Lung (tissue), 12 donors: ENCODE data around the gene HTR5A. TPM values are rescaled to one million over a fixed set of nuclear protein-coding genes. Genes with fewer than 3 reads are reported as not detected.

ENCODE experiments used
- ATAC-seq: fragments of 200-7000 bp; cut with Tn5 transposase; one replicate; pipeline ENCODE4 v1.9.1; 2020; ENCODE audit warnings: moderate number of reproducible peaks; ENCODE audit not compliant: insufficient read depth, low FRiP score
- DNase-seq, 3 donors: peaks; one replicate each; pipeline ENCODE4 v3.0.0-alpha.2; 2013 to 2017
- H3K27ac ChIP-seq, 2 donors: one replicate each; pipeline ENCODE4 v1.5.1; 2013; ENCODE audit warnings: mild to moderate bottlenecking in 2 of 2, moderate library complexity in 2 of 2, control low read depth in 1 of 2, inconsistent platforms in 1 of 2, low read depth in 1 of 2, low read length in 1 of 2
- H3K27me3 ChIP-seq, 3 donors: one replicate each; pipeline ENCODE4 v1.5.1; 2013; ENCODE audit warnings: low read length in 2 of 3; ENCODE audit not compliant: control insufficient read depth in 3 of 3, insufficient read depth in 3 of 3
- H3K36me3 ChIP-seq, 4 donors: one replicate each; pipeline ENCODE4 v1.5.1; 2013; ENCODE audit warnings: low read length in 4 of 4, mild to moderate bottlenecking in 1 of 4, moderate library complexity in 1 of 4; ENCODE audit not compliant: control insufficient read depth in 4 of 4, insufficient read depth in 4 of 4
- H3K4me1 ChIP-seq, 5 donors: one replicate each; pipeline ENCODE4 v1.5.1; 2013; ENCODE audit warnings: low read length in 5 of 5, mild to moderate bottlenecking in 2 of 5, moderate library complexity in 1 of 5; ENCODE audit not compliant: control insufficient read depth in 5 of 5, insufficient read depth in 5 of 5
- H3K4me3 ChIP-seq: one replicate; pipeline ENCODE4 v1.5.1; 2013; ENCODE audit warnings: mild to moderate bottlenecking, control low read depth, moderate library complexity
- H3K9ac ChIP-seq, 2 donors: one replicate each; pipeline ENCODE4 v1.5.1; 2013; ENCODE audit warnings: low read length in 2 of 2, control low read depth in 1 of 2; ENCODE audit not compliant: insufficient read depth in 1 of 2
- H3K9me3 ChIP-seq, 4 donors: one replicate each; pipeline ENCODE4 v1.5.1; 2013; ENCODE audit warnings: low read length in 3 of 4, mild to moderate bottlenecking in 1 of 4, moderate library complexity in 1 of 4; ENCODE audit not compliant: control insufficient read depth in 4 of 4, insufficient read depth in 3 of 4
- CTCF ChIP-seq: IDR thresholded peaks from 2 replicates; pipeline ENCODE4 v1.5.1; 2012; ENCODE audit warnings: mild to moderate bottlenecking; ENCODE audit errors: control extremely low read depth, extremely low read depth
- WGBS, 2 donors: extraction: QIAGEN DNeasy Blood & Tissue Kit; methylation state at CpG; one replicate each; pipeline ENCODE4 v1.1.7; 2013; 5-methylcytosine and 5-hydroxymethylcytosine counted together
- polyA plus RNA-seq, 2 donors: library from polyadenylated mRNA; stranded (reverse); fragments of 200-250 nt; gene quantifications; one replicate each; pipeline ENCODE4 v1.2.1, GENCODE V29; 2013
- total RNA-seq, 2 donors: library from RNA; depleted of rRNA in 1 of 2; stranded (reverse); fragments of >200 nt in 1 of 2; gene quantifications; one replicate each; pipeline ENCODE4 v1.2.1, GENCODE V29; 2014 to 2021
- donor health status: control.
- donor health status: control.
- donor health status: Bipolar disorder and iron deficiency.
- donor health status: healthy.
- donor health status: DM: yes; HTN: yes; CAD: no.

Gene HTR5A
- total and polyA plus RNA-seq, 4 donors = not detected

GRCh38 chr7:155094636-155095135 is 24.6 kb downstream of the HTR5A start:
- ATAC-seq (no peak), DNase-seq (no peak)
- Histone ChIP-seq H3K9me3 (peaks cover 0 to 8% (median 0%) of the 10 kb centered on the region in 4 donors), H3K4me1 (no peaks in the 10 kb centered on the region), H3K27ac (no peak overlapping the region), H3K9ac (no peak overlapping the region), H3K27me3 (no peaks in the 10 kb centered on the region), H3K4me3 (no peak overlapping the region), H3K36me3 (no peaks in the 10 kb centered on the region)
- TF ChIP-seq CTCF = no peak
- WGBS, 2 donors = 73 to 82% methylated on average over 6 of the region's 6 CpGs

GRCh38 chr7:155097338-155097737 is 27.2 kb downstream of the HTR5A start:
- no peak for TF ChIP-seq CTCF
- ATAC-seq = no peak
- Histone ChIP-seq H3K27ac (no peak overlapping the region), H3K4me1 (no peaks in the 10 kb centered on the region), H3K27me3 (no peaks in the 10 kb centered on the region), H3K36me3 (no peaks in the 10 kb centered on the region), H3K9me3 (peaks cover 0 to 6% (median 0%) of the 10 kb centered on the region in 4 donors), H3K4me3 (no peak overlapping the region), H3K9ac (no peak overlapping the region)
- 72 to 77% methylated on average over 3 of the region's 3 CpGs for WGBS, 2 donors
- no peak for DNase-seq

DNA sequence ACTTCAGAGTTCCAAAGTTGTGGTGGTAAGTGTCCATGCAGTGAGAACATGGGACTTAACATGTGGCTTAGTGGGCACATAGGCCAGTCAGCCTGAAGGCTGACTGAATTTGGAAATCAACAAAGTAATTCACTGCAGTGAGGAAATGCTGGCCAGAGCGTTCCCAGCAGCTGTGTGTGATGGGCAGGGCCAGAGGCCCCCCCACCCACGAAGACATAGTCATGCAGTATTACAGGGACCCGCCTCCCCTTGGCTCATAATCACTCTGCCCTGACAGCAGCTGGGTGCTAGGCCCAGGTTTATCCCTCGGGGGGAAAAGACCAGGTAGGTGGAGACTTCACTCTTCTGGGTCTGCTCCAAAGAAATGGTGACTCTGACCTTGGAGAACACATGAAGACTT is 33.7 kb downstream of the HTR5A start:
- no peak for TF ChIP-seq CTCF
- no peak for ATAC-seq
- no peak overlapping the region for H3K9ac ChIP-seq
- 58 to 59% methylated on average over 4 of the region's 4 CpGs for WGBS, 2 donors
- peaks cover 0 to 8% (median 4%) of the 10 kb centered on the region in 3 donors for H3K27me3 ChIP-seq
- peaks cover 0 to 1% (median 0%) of the 10 kb centered on the region in 4 donors for H3K9me3 ChIP-seq
- no peak overlapping the region for H3K4me3 ChIP-seq
- no peaks in the 10 kb centered on the region for H3K36me3 ChIP-seq
- DNase-seq = no peak
- no peak overlapping the region for H3K27ac ChIP-seq
- peaks cover 0 to 2% (median 0%) of the 10 kb centered on the region in 5 donors for H3K4me1 ChIP-seq

DNA sequence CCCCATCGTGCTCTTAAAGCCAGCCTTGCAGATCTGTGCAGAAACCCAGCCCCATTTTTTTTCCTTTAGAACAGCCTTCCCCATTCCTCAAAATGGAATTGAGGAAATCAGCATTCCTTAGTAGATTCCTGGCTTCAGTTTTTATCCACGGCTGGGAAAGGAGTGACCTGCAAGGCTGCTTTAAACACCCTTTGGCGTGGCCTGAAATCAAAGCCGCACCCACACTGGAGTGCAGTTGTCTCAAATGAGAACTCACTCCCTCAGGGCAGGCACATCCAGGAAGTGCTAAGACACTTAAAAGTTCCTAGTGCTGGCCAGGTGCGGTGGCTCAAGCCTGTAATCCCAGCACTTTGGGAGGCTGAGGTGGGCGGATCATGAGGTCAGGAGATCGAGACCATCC is 34.8 kb downstream of the HTR5A start:
- Histone ChIP-seq H3K4me1 (peaks cover 0 to 2% (median 0%) of the 10 kb centered on the region in 5 donors), H3K4me3 (no peak overlapping the region), H3K27me3 (peaks cover 0 to 9% (median 4%) of the 10 kb centered on the region in 3 donors), H3K9ac (no peak overlapping the region), H3K36me3 (no peaks in the 10 kb centered on the region), H3K9me3 (peaks cover 0 to 1% (median 0%) of the 10 kb centered on the region in 4 donors), H3K27ac (no peak overlapping the region)
- no peak for TF ChIP-seq CTCF
- WGBS, 2 donors = 63 to 72% methylated on average over 6 to 7 of the region's 7 CpGs
- DNase-seq (no peak), ATAC-seq (no peak)
